Measurements from ENCODE around the gene RALGDS.

The RALGDS gene

GRCh38 chr9:133137451-133138231 lies 16.6 kb upstream of the RALGDS start:
- no peak overlapping the region for H3K4me3 ChIP-seq (ENCODE audit: low read depth, low read length)

DNA sequence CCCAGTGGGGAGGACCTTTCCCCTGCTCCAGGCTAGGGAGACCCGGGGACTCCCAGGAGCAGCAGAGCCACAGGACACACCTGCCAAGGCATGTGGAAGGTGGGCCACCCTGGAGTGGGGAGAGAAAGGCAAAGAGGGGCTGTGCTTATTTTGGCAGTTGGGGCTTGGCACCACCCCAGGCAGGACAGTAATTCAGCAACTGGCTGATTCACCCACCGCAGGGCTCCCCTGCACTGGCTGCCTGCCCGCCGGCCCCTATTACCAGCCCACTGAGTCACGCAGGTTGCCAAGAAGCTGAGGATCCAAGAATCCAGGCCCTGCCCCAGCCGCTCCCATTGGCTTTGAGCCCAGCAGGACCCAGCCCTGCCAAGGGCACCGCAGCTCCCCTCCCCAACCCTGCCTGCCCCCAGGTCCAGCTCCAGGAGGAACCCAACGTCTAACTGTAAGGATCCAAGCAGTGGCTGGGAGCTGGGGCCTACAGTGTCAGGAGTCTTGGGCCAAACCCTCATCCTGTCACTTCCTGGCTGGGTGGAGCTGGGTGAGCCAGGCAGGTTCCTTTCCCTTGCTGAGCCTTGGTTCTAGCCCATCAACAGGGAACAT lies 14.2 kb upstream of the RALGDS start:
- H3K4me3 ChIP-seq (ENCODE audit: low read depth, low read length), result no peak overlapping the region

DNA sequence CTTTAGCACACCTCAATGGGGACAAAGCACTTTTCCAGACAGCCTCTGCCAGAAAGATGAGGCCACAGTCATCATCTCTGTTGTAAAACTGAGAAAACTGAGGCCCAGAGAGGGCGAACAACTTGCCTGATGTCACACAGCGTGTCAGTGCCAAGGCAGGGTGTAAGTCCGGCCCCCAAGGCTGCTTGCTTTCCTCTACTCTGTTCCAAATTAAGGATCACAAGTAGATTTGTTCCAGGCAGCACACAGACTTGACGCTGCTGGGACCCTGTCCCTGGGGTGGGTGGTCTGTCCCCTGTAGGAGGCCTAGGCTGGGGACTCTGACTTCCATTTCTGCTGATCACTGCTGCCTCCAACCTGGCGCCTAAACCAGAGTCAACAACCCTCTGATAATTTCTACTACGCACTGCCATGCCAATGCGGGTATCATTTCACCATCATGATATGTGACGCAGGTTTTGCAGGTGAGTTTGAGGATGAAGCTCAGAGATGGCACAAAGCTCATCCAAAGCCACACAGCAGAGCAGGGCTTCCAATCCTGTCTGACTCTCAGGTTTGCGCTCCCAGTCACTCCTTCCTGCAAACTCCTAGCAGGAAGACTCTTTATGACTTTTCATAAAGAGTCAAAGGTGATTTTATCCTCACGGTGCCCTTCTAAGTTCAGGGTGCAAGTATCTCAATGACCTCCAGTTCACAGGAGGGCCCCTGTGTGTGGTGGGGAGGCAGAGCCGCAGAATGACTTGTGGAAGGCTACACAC lies 13.5 kb upstream of the RALGDS start:
- no peak overlapping the region for H3K4me3 ChIP-seq (ENCODE audit: low read depth, low read length)

DNA sequence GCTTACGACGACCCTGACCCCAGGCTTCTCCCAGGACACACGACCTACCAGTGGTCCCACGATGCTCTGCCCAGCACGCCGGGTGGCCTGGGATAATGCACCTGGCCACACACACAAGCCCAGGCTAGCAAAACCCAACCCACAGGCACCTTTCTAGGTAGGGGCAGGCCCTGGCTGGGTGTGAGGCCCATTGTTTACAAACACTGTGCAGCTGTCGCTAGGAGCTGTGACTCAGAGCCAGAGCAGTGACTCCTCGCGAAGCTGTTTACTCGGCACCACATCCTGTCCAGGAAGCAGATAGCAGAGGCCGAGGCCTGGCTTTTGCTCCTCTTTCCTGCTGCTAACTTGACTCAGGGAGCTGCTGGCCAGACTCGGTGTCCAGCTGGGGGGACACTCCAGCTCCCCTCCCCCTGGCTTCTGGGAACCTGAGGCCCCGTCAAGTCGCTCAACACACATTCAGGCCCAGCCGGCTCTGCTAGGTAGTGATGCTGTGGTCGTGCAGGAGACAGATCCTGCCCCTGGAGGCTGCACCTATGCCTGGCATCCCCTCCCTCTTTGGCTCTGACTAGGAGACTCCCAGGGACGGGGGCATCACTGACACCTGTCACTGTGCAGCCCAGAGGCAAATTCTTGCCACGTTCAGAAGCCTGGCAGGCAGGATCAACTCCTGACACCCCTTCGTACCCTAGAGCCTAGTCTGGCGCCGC lies 12.8 kb upstream of the RALGDS start:
- no peak overlapping the region for H3K4me3 ChIP-seq (ENCODE audit: low read depth, low read length)

DNA sequence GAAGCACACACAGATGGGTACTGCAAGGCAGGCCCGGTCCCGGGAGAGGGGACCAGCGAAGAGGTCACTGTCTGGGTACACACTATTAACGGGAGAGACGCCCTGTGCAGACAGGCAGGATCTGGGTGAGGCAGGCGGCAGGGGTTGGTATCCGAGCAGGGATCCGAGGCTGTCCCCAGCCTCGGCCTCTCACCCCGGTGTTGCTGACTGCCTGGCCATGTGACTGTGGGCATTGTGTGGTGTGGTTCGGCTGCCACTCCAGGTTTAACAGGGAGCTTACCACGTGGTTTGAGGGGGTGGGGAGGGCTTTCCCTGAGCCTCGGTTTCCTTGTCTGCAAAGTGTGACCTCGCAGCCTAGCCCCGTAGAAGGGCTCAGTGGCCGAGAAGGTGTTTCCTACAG lies 11.1 kb upstream of the RALGDS start:
- H3K4me3 ChIP-seq (ENCODE audit: low read depth, low read length), result no peak overlapping the region

GRCh38 chr9:133131506-133131905 lies 10.5 kb upstream of the RALGDS start:
- no peak overlapping the region for H3K4me3 ChIP-seq (ENCODE audit: low read depth, low read length)

DNA sequence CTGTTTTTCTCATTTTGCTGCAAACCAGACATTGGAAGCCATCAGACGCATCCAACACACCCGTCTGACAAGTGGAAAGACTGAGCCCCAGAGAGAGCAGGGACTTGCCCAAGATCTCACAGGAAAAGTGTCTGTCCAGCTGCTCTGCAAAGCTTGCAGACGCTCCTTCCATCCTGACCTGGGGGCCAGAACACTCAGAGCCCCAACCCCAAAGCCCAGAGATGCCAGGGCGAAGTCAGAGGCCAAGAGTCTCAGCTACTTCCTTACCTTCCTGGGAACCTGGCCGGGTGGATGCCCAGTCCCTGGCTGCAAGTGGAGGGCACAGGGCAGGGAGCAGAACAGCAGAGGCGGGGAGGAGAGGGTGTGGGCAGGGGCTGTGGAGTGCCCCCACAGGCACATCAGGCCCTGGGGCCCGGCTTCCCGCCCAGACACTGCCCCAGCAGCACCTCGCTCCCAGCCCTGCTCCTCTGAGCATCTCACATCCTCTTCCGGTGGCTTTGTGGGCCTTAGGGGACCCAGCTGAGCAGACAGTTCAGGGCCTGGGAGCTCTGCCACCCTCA lies 9.7 kb upstream of the RALGDS start:
- H3K4me3 ChIP-seq (ENCODE audit: low read depth, low read length), result no peak overlapping the region

GRCh38 chr9:133129001-133129795 lies 8.2 kb upstream of the RALGDS start:
- no peak overlapping the region for H3K4me3 ChIP-seq (ENCODE audit: low read depth, low read length)

DNA sequence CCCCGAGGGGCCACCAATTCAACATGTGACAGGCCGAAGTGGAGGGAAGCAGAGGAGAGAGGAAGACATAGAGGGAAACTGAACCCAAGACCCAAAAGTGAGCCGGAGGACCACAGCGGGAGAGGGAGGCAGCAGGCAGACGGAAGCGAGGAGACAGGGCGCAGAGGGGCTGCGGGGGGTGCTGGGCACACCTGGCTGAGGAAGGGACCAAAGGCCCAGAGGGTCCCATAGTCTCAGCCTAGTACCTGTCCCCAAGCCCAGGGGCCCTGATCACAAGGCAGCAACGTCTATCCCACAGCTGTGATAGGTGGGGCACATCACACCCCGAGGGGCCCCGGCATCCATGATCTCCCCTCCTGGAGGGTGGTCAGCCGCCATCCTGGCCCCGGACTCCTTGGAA lies 7.1 kb upstream of the RALGDS start:
- H3K4me3 ChIP-seq (ENCODE audit: low read depth, low read length), result no peak overlapping the region

- no peak overlapping the region for H3K4me3 ChIP-seq (ENCODE audit: low read depth, low read length)
Observed at GRCh38 chr9:133127340-133127981, 6.4 kb upstream of the RALGDS start.

DNA sequence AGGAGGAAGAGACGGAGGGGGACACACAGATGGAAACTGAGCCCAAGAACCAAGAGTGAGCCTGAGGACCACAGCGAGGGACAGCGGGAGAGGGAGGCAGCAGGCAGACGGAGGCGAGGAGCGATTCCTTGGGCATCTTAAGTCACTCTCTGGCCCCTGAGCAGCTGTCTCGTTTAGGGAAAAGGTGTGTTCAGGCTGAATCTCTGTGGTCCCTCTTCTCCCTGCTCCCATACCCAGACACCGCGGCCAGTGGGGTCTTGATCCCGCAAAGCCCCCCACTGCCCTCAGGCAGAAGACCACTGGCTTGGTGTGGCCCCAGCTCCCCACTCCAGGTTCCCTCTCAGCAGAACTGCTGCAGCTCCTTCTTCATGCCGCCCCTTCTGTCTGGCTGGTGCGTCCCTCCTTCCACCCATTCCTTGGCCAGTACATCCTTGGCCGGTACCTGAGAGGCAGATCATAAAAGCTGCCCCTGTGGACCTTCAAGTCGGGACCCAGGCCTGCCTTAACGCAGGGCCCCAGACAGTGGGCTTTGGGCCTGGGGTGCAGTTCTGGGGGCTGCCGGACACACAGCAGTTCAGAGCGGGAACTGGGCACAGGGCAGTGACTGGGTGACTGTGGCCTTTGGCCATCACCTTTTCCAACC lies 5.8 kb upstream of the RALGDS start:
- H3K4me3 ChIP-seq (ENCODE audit: low read depth, low read length), result no peak overlapping the region

DNA sequence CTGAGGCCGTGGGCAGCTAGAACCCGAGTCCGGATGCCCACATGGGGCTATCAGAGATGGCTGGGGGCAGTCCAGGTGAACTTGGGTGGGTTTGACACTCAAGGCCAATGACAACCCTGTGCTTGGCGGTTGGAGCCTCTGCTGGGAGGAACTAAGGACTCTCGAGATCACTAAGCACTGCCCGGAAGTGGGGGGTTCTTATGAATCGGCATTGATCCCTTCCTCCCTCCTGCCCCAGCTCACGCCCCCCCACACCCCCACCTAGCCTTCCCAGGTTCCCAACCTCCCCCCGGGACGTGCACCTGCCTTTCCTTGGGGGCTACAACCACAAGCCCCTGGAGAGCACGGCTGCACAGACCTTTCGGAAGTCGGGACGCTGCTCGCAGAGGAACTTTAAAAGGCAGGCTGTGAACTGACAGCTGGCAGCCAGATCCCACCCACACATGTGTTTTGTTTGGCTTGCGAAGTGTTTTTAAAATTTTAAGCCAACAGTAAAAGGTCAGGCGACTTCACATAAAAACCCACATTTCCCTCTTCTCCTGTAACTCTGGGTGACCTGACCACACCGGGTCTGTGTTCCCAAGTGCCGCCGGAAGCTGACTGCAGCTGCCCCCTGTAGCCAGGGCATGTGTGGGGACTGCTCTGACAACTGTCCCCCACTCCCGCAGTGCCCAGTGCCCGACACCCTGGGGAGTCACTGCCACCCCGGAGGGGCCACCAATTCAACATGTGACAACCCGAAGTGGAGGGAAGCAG lies 5.1 kb upstream of the RALGDS start:
- H3K4me3 ChIP-seq (ENCODE audit: low read depth, low read length), result no peak overlapping the region

GRCh38 chr9:133124907-133125275 lies 3.9 kb upstream of the RALGDS start:
- H3K4me3 ChIP-seq (ENCODE audit: low read depth, low read length), result no peak overlapping the region

GRCh38 chr9:133124123-133124906 lies 3.3 kb upstream of the RALGDS start:
- H3K4me3 ChIP-seq (ENCODE audit: low read depth, low read length), result no peak overlapping the region

DNA sequence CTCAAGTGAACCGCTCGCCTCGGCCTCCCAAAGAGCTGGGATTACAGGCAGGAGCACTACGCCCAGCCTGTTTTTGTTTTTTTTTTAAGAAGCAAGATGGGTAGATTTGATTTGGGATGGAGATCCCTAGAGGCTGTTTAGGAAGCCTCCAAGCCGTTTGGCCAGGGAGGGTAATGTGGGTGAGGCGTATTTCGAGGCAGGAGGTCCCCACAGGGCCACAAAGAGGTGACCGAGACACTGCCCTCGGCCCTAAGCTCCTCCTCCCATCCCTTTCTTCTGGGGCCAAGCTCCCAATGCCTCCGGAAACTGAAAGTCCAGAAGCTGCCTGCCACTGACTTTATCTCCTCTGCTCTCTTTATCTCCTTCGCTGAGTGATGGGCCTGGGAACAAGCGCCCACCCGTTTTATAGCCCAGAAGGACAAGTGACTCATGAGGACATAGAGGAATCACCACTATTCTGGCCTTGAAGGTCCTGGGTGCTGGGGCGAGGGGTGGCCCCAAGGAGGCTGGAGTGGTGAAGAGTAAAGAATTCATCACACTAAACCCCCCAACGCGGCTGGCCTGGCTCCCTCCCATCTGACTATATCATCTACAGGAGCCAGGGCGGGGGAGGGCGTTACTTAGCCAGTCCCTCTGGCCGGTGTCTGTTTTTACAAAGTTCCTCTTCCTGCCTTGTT lies 2.0 kb upstream of the RALGDS start:
- H3K4me3 ChIP-seq (ENCODE audit: low read depth, low read length), result no peak overlapping the region

GRCh38 chr9:133122605-133122934 lies 1.5 kb upstream of the RALGDS start:
- H3K4me3 ChIP-seq (ENCODE audit: low read depth, low read length), result no peak overlapping the region

GRCh38 chr9:133121915-133122550 lies 993 bp upstream of the RALGDS start:
- H3K4me3 ChIP-seq (ENCODE audit: low read depth, low read length), result no peak overlapping the region
